Measurements from ENCODE around the gene TOMT. TPM values are rescaled to one million over a fixed set of nuclear protein-coding genes. Genes with fewer than 3 reads are reported as not detected.

The TOMT gene
- total and polyA plus RNA-seq, 2 experiments from 2014 or later, result not detected

DNA sequence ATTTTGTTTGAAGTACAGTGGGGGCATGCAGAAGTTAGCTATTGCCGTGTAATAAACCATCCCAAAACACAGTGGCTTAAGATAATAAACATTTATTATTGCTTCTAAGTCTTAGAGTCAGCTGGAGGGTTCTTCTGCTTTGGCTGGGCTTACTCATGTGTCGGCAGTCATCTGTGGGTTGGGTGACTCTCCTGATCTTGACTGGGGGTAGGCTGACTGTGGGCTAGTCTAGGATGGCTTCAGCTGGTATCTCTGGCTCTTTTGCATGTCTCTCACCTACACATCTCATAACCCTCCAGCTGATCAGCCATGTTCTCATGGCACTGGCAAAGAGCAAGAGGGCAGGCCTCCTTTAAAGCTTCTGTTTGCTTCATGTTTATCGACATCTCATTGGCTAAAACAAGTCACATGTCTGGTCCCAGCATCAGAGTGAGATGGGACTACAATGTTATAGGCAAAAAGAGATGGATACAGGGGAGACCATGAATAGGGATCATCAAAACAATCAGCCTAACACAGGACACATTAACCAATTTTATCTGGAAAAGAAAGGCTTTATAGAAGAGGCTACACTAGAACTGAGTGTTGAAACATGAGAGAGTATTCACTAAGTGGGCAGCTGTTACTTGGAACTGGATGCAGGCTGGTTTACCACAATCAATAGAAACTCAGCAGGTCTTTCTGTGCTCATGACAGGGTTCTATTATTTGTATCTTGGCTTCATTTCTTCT lies 19.9 kb upstream of the TOMT start:
- peak overlapping the region; percentile 61; the same call in 1 of the 2 replicates for H3K27ac Mint-ChIP-seq
- peak; percentile 45 for ATAC-seq
- H2AFZ ChIP-seq, result no peak overlapping the region

More for the DNA sequence above, 19.9 kb upstream of the TOMT start:
- Mint-ChIP-seq H3K4me3 (no peak overlapping the region), H3K4me1 (peaks cover 12% of the 10 kb centered on the region), H3K36me3 (ENCODE audit: low read depth) (no peaks in the 10 kb centered on the region), H3K27me3 (ENCODE audit: insufficient read depth, low read depth, poor library complexity) (peaks cover 3% of the 10 kb centered on the region), H3K9me3 (no peaks in the 10 kb centered on the region; the same call in 2 of the 3 replicates)
- Histone ChIP-seq H3K27me3 (ENCODE audit: insufficient read depth) (no peaks in the 10 kb centered on the region), H3K4me3 (no peak overlapping the region), H3K27ac (ENCODE audit: low read depth) (no peak overlapping the region), H3K9me2 (ENCODE audit: insufficient read depth) (no peaks in the 10 kb centered on the region), H3K4me1 (ENCODE audit: insufficient read depth) (no peaks in the 10 kb centered on the region), H4K20me1 (replicated peaks; ENCODE audit: insufficient read depth) (no peaks in the 10 kb centered on the region; the same call in 1 of the 2 replicates), H3K36me3 (ENCODE audit: insufficient read depth) (no peaks in the 10 kb centered on the region), H3F3A (replicated peaks; ENCODE audit: low read depth) (no peaks in the 10 kb centered on the region), H3K4me2 (no peak overlapping the region), H3K79me2 (replicated peaks; ENCODE audit: insufficient read depth) (no peaks in the 10 kb centered on the region)
- TF ChIP-seq NANOG (IDR thresholded peaks at IDR 0.05; ENCODE audit: borderline replicate concordance), result no peak
- TF ChIP-seq, protein P1, sequence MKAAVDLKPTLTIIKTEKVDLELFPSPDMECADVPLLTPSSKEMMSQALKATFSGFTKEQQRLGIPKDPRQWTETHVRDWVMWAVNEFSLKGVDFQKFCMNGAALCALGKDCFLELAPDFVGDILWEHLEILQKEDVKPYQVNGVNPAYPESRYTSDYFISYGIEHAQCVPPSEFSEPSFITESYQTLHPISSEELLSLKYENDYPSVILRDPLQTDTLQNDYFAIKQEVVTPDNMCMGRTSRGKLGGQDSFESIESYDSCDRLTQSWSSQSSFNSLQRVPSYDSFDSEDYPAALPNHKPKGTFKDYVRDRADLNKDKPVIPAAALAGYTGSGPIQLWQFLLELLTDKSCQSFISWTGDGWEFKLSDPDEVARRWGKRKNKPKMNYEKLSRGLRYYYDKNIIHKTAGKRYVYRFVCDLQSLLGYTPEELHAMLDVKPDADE (IDR thresholded peaks at IDR 0.05), result no peak
- TF ChIP-seq ZNF331 (CRISPR knock-in tag; IDR thresholded peaks at IDR 0.05; ENCODE audit: low read depth), result no peak
- TF ChIP-seq EZH2phosphoT487 (IDR thresholded peaks at IDR 0.05; ENCODE audit: unreplicated experiment), result no peak
- TF ChIP-seq POLR2AphosphoS5 (IDR thresholded peaks at IDR 0.05; ENCODE audit: low read depth), result no peak
- TF ChIP-seq, protein P2, sequence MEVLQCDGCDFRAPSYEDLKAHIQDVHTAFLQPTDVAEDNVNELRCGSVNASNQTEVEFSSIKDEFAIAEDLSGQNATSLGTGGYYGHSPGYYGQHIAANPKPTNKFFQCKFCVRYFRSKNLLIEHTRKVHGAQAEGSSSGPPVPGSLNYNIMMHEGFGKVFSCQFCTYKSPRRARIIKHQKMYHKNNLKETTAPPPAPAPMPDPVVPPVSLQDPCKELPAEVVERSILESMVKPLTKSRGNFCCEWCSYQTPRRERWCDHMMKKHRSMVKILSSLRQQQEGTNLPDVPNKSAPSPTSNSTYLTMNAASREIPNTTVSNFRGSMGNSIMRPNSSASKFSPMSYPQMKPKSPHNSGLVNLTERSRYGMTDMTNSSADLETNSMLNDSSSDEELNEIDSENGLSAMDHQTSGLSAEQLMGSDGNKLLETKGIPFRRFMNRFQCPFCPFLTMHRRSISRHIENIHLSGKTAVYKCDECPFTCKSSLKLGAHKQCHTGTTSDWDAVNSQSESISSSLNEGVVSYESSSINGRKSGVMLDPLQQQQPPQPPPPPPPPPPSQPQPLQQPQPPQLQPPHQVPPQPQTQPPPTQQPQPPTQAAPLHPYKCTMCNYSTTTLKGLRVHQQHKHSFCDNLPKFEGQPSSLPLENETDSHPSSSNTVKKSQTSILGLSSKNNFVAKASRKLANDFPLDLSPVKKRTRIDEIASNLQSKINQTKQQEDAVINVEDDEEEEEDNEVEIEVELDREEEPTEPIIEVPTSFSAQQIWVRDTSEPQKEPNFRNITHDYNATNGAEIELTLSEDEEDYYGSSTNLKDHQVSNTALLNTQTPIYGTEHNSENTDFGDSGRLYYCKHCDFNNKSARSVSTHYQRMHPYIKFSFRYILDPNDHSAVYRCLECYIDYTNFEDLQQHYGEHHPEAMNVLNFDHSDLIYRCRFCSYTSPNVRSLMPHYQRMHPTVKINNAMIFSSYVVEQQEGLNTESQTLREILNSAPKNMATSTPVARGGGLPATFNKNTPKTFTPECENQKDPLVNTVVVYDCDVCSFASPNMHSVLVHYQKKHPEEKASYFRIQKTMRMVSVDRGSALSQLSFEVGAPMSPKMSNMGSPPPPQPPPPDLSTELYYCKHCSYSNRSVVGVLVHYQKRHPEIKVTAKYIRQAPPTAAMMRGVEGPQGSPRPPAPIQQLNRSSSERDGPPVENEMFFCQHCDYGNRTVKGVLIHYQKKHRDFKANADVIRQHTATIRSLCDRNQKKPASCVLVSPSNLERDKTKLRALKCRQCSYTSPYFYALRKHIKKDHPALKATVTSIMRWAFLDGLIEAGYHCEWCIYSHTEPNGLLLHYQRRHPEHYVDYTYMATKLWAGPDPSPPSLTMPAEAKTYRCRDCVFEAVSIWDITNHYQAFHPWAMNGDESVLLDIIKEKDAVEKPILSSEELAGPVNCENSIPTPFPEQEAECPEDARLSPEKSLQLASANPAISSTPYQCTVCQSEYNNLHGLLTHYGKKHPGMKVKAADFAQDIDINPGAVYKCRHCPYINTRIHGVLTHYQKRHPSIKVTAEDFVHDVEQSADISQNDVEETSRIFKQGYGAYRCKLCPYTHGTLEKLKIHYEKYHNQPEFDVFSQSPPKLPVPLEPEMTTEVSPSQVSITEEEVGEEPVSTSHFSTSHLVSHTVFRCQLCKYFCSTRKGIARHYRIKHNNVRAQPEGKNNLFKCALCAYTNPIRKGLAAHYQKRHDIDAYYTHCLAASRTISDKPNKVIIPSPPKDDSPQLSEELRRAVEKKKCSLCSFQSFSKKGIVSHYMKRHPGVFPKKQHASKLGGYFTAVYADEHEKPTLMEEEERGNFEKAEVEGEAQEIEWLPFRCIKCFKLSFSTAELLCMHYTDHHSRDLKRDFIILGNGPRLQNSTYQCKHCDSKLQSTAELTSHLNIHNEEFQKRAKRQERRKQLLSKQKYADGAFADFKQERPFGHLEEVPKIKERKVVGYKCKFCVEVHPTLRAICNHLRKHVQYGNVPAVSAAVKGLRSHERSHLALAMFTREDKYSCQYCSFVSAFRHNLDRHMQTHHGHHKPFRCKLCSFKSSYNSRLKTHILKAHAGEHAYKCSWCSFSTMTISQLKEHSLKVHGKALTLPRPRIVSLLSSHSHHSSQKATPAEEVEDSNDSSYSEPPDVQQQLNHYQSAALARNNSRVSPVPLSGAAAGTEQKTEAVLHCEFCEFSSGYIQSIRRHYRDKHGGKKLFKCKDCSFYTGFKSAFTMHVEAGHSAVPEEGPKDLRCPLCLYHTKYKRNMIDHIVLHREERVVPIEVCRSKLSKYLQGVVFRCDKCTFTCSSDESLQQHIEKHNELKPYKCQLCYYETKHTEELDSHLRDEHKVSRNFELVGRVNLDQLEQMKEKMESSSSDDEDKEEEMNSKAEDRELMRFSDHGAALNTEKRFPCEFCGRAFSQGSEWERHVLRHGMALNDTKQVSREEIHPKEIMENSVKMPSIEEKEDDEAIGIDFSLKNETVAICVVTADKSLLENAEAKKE (CRISPR knock-in tag; IDR thresholded peaks at IDR 0.05), result no peak
- no peak for TF ChIP-seq EZH2 (IDR thresholded peaks at IDR 0.05; ENCODE audit: low read depth, unreplicated experiment)
- no peak for TF ChIP-seq STAT1 (IDR thresholded peaks at IDR 0.05; ENCODE audit: unreplicated experiment)
- no peak for TF ChIP-seq ZNF114 (CRISPR knock-in tag; IDR thresholded peaks at IDR 0.05)
- TF ChIP-seq, protein P3, sequence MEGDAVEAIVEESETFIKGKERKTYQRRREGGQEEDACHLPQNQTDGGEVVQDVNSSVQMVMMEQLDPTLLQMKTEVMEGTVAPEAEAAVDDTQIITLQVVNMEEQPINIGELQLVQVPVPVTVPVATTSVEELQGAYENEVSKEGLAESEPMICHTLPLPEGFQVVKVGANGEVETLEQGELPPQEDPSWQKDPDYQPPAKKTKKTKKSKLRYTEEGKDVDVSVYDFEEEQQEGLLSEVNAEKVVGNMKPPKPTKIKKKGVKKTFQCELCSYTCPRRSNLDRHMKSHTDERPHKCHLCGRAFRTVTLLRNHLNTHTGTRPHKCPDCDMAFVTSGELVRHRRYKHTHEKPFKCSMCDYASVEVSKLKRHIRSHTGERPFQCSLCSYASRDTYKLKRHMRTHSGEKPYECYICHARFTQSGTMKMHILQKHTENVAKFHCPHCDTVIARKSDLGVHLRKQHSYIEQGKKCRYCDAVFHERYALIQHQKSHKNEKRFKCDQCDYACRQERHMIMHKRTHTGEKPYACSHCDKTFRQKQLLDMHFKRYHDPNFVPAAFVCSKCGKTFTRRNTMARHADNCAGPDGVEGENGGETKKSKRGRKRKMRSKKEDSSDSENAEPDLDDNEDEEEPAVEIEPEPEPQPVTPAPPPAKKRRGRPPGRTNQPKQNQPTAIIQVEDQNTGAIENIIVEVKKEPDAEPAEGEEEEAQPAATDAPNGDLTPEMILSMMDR (conservative IDR thresholded peaks at IDR 0.05; ENCODE audit: low read depth in 2 of 2), result no peak
- no peak for TF ChIP-seq JUNB (IDR thresholded peaks at IDR 0.05; ENCODE audit: unreplicated experiment)
- no peak for TF ChIP-seq CREB1 (CRISPR knock-in tag; IDR thresholded peaks at IDR 0.05; ENCODE audit: low read depth)
- TF ChIP-seq, protein P4, sequence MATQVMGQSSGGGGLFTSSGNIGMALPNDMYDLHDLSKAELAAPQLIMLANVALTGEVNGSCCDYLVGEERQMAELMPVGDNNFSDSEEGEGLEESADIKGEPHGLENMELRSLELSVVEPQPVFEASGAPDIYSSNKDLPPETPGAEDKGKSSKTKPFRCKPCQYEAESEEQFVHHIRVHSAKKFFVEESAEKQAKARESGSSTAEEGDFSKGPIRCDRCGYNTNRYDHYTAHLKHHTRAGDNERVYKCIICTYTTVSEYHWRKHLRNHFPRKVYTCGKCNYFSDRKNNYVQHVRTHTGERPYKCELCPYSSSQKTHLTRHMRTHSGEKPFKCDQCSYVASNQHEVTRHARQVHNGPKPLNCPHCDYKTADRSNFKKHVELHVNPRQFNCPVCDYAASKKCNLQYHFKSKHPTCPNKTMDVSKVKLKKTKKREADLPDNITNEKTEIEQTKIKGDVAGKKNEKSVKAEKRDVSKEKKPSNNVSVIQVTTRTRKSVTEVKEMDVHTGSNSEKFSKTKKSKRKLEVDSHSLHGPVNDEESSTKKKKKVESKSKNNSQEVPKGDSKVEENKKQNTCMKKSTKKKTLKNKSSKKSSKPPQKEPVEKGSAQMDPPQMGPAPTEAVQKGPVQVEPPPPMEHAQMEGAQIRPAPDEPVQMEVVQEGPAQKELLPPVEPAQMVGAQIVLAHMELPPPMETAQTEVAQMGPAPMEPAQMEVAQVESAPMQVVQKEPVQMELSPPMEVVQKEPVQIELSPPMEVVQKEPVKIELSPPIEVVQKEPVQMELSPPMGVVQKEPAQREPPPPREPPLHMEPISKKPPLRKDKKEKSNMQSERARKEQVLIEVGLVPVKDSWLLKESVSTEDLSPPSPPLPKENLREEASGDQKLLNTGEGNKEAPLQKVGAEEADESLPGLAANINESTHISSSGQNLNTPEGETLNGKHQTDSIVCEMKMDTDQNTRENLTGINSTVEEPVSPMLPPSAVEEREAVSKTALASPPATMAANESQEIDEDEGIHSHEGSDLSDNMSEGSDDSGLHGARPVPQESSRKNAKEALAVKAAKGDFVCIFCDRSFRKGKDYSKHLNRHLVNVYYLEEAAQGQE (IDR thresholded peaks at IDR 0.05; ENCODE audit: unreplicated experiment), result no peak
- peak; percentile 42 for DNase-seq (ENCODE audit: low spot score)

All from GM23338 (cell line).